ENCODE measurements around the gene SFXN1. TPM values are rescaled to one million over a fixed set of nuclear protein-coding genes. Genes with fewer than 3 reads are reported as not detected.

The SFXN1 gene
- total RNA-seq, 1 donor from 2014 or later = 181 TPM

DNA sequence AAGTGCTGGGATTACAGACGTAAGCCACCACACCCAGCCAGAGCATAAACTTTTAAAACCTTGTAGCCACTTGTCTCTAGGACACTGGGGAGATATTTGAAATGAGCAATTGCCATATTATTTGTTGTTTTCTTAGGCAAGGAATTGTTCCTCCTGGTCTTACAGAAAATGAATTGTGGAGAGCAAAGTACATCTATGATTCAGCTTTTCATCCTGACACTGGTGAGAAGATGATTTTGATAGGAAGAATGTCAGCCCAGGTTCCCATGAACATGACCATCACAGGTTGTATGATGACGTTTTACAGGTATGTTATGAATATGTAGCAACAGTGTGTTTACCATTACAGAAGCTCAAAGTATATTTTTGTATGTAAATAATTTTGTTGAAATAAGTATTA lies 30.5 kb downstream of the SFXN1 start:
- Histone ChIP-seq H3K4me3 (no peak overlapping the region), H3K4me2 (no peak overlapping the region), H3K9me3 (ENCODE audit: low read depth) (no peaks in the 10 kb centered on the region), H3F3A (ENCODE audit: low read depth) (no peaks in the 10 kb centered on the region), H3K27ac (no peak overlapping the region), H3K79me2 (ENCODE audit: low read depth) (peaks cover 19% of the 10 kb centered on the region), H3K36me3 (peaks cover 16% of the 10 kb centered on the region), H2AFZ (replicated peaks) (no peak overlapping the region), H3K27me3 (no peaks in the 10 kb centered on the region), H3K9ac (no peak overlapping the region), H4K20me1 (ENCODE audit: low read depth) (peaks cover 32% of the 10 kb centered on the region), H3K4me1 (no peaks in the 10 kb centered on the region)
- no peaks in the 10 kb centered on the region for H3K4me1 Mint-ChIP-seq
- H3K27me3 Mint-ChIP-seq (ENCODE audit: insufficient read depth, low read depth) = no peaks in the 10 kb centered on the region
- H3K9me3 Mint-ChIP-seq = no peaks in the 10 kb centered on the region
- H3K4me3 Mint-ChIP-seq = no peak overlapping the region
- H3K36me3 Mint-ChIP-seq = peaks cover 28% of the 10 kb centered on the region
- DNase-seq (ENCODE audit: low spot score) = no peak
- no peak overlapping the region for H3K27ac Mint-ChIP-seq
- TF ChIP-seq, protein P1, sequence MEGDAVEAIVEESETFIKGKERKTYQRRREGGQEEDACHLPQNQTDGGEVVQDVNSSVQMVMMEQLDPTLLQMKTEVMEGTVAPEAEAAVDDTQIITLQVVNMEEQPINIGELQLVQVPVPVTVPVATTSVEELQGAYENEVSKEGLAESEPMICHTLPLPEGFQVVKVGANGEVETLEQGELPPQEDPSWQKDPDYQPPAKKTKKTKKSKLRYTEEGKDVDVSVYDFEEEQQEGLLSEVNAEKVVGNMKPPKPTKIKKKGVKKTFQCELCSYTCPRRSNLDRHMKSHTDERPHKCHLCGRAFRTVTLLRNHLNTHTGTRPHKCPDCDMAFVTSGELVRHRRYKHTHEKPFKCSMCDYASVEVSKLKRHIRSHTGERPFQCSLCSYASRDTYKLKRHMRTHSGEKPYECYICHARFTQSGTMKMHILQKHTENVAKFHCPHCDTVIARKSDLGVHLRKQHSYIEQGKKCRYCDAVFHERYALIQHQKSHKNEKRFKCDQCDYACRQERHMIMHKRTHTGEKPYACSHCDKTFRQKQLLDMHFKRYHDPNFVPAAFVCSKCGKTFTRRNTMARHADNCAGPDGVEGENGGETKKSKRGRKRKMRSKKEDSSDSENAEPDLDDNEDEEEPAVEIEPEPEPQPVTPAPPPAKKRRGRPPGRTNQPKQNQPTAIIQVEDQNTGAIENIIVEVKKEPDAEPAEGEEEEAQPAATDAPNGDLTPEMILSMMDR (IDR thresholded peaks at IDR 0.05) = no peak
- TF ChIP-seq EZH2 (IDR thresholded peaks at IDR 0.05) (no peak), EZH2phosphoT487 (IDR thresholded peaks at IDR 0.05) (no peak)

DNA sequence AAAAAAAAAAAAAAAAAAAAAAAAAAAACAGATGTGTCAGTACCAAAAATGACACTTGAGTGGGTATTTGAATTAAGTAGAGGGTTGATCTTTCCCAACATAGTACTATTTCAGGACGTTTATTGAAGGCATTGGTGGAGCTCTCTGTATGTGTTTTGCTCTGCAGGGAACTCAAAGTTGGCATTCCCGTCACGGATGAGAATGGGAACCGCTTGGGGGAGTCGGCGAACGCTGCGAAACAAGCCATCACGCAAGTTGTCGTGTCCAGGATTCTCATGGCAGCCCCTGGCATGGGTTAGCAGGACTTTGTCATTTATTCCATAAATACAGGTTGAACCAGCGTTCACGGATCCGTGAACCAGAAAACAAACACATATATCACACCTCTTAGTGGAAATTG lies 34.9 kb downstream of the SFXN1 start:
- Histone ChIP-seq H3K9ac (no peak overlapping the region), H3K4me2 (no peak overlapping the region), H3K79me2 (ENCODE audit: low read depth) (no peaks in the 10 kb centered on the region), H3F3A (ENCODE audit: low read depth) (no peaks in the 10 kb centered on the region), H3K36me3 (peaks cover 16% of the 10 kb centered on the region), H3K27ac (no peak overlapping the region), H3K4me1 (no peaks in the 10 kb centered on the region), H3K27me3 (no peaks in the 10 kb centered on the region), H2AFZ (replicated peaks) (no peak overlapping the region), H3K9me3 (ENCODE audit: low read depth) (no peaks in the 10 kb centered on the region), H3K4me3 (no peak overlapping the region), H4K20me1 (ENCODE audit: low read depth) (peaks cover 6% of the 10 kb centered on the region)
- Mint-ChIP-seq H3K4me1 (no peaks in the 10 kb centered on the region), H3K36me3 (peaks cover 54% of the 10 kb centered on the region), H3K27me3 (ENCODE audit: insufficient read depth, low read depth) (no peaks in the 10 kb centered on the region), H3K4me3 (no peak overlapping the region), H3K9me3 (no peaks in the 10 kb centered on the region), H3K27ac (no peak overlapping the region)
- TF ChIP-seq EZH2 (IDR thresholded peaks at IDR 0.05) (no peak), EZH2phosphoT487 (IDR thresholded peaks at IDR 0.05) (no peak)
- TF ChIP-seq, protein P1 (IDR thresholded peaks at IDR 0.05) = no peak
- no peak for DNase-seq (ENCODE audit: low spot score)

DNA sequence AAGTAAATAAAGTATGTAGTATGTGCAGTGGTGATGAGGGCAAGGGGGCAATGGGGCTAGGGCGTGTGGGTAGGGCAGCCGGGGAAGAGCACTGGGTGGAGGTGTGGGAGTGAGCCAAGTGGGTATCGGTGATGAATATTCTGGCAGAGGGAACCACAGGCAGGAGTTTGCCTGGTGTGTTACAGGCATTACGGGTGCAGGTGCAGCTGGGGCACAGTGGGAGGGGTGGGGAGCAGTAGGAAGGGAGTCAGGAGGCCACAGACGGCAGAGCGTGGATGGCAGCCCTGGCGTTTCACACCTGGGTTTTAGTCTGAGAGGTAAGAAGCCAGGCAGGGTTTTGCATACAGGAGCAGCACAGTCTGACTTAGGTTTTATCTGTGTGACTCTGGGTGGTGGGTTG lies 35.4 kb downstream of the SFXN1 start:
- Histone ChIP-seq H3K4me2 (no peak overlapping the region), H3K9ac (no peak overlapping the region), H3K36me3 (peaks cover 19% of the 10 kb centered on the region), H3K79me2 (ENCODE audit: low read depth) (no peaks in the 10 kb centered on the region), H2AFZ (replicated peaks) (no peak overlapping the region), H3K27ac (no peak overlapping the region), H3K4me1 (no peaks in the 10 kb centered on the region), H3K4me3 (no peak overlapping the region), H3F3A (ENCODE audit: low read depth) (no peaks in the 10 kb centered on the region), H3K9me3 (ENCODE audit: low read depth) (no peaks in the 10 kb centered on the region), H4K20me1 (ENCODE audit: low read depth) (peaks cover 3% of the 10 kb centered on the region), H3K27me3 (no peaks in the 10 kb centered on the region)
- H3K4me1 Mint-ChIP-seq = no peaks in the 10 kb centered on the region
- H3K9me3 Mint-ChIP-seq = no peaks in the 10 kb centered on the region
- H3K4me3 Mint-ChIP-seq = no peak overlapping the region
- H3K27ac Mint-ChIP-seq = no peak overlapping the region
- TF ChIP-seq EZH2phosphoT487 (IDR thresholded peaks at IDR 0.05) = no peak
- TF ChIP-seq, protein P1 (IDR thresholded peaks at IDR 0.05) = no peak
- no peak for TF ChIP-seq EZH2 (IDR thresholded peaks at IDR 0.05)
- no peak for DNase-seq (ENCODE audit: low spot score)
- no peaks in the 10 kb centered on the region for H3K27me3 Mint-ChIP-seq (ENCODE audit: insufficient read depth, low read depth)
- H3K36me3 Mint-ChIP-seq = peaks cover 58% of the 10 kb centered on the region

Measured in neural progenitor cell (in vitro differentiated cells).